Measurements from ENCODE around the gene TRAPPC4.

DNA sequence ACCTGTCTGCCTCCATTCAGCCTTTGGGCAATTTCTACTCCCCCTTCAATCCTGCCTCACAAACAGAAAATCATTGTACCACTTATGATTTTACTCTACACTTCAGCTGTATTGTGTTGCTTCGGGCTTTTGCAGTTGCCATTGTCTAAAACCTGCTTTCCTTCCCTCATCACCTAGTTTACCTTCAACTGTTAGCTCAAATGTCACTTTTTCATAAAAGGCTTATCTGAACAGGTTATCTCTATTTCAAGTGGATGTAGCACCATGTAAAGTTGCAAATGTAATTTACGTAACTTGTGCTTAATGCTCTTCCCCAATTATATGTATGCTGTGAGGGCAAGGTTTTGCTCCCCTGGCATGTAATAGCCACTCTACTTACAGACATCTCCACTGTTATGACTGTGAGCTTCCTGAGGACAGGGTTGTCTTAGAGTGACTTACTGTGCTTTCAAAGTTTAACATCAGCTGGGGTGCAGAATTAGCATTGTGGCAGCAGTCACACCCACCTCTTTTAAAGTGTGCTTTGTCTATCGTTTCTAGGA is 5.9 kb upstream of the TRAPPC4 start:
- TF ChIP-seq POLR2A (IDR thresholded peaks at IDR 0.05), result no peak
- TF ChIP-seq, protein P1, sequence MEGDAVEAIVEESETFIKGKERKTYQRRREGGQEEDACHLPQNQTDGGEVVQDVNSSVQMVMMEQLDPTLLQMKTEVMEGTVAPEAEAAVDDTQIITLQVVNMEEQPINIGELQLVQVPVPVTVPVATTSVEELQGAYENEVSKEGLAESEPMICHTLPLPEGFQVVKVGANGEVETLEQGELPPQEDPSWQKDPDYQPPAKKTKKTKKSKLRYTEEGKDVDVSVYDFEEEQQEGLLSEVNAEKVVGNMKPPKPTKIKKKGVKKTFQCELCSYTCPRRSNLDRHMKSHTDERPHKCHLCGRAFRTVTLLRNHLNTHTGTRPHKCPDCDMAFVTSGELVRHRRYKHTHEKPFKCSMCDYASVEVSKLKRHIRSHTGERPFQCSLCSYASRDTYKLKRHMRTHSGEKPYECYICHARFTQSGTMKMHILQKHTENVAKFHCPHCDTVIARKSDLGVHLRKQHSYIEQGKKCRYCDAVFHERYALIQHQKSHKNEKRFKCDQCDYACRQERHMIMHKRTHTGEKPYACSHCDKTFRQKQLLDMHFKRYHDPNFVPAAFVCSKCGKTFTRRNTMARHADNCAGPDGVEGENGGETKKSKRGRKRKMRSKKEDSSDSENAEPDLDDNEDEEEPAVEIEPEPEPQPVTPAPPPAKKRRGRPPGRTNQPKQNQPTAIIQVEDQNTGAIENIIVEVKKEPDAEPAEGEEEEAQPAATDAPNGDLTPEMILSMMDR (IDR thresholded peaks at IDR 0.05), result no peak

Measured in testis (tissue), 2 donors.